HepG2 (cell line): ENCODE measurements around the gene RFX2. TPM values are rescaled to one million over a fixed set of nuclear protein-coding genes. Genes with fewer than 3 reads are reported as not detected.

Source experiments
- CENPT ChIP-seq: sonication (generic); formaldehyde crosslinking; IDR thresholded peaks from 2 replicates; pipeline ENCODE4 v1.8.0; 2022; ENCODE audit warnings: low read depth, mild to moderate bottlenecking, moderate library complexity, missing genetic modification reagents
- ELF3 ChIP-seq: IDR thresholded peaks from 2 replicates; pipeline ENCODE4 v1.6.1; 2016; ENCODE audit warnings: missing genetic modification reagents, missing compliant biosample characterization
- EP300 ChIP-seq, 3 experiments: sonication (generic) in 1 of 3; formaldehyde crosslinking in 1 of 3; IDR thresholded peaks; 2 replicates each; pipeline versions ENCODE4 v1.5.1 to v1.6.1; 2011 to 2020; ENCODE audit warnings: low read depth in 2 of 3, low read length in 2 of 3, borderline replicate concordance in 1 of 3, improper control_type of control experiment in 1 of 3, mild to moderate bottlenecking in 1 of 3, missing genetic modification reagents in 1 of 3, moderate library complexity in 1 of 3
- GPN1 ChIP-seq: sonication (generic); formaldehyde crosslinking; IDR thresholded peaks from 2 replicates; pipeline ENCODE4 v1.5.1; 2020; ENCODE audit warnings: missing genetic modification reagents, borderline replicate concordance
- KAT8 ChIP-seq: IDR thresholded peaks from 2 replicates; pipeline ENCODE4 v1.6.1; 2016; ENCODE audit warnings: missing genetic modification reagents, missing compliant biosample characterization
- KLF11 ChIP-seq: IDR thresholded peaks from 2 replicates; pipeline ENCODE4 v1.6.1; 2016; ENCODE audit warnings: missing compliant biosample characterization
- KLF16 ChIP-seq, 2 experiments: sonication (generic) in 1 of 2; formaldehyde crosslinking in 1 of 2; IDR thresholded peaks; 2 replicates each; pipeline versions ENCODE4 v1.6.1 to v1.8.0; 2016 to 2023; ENCODE audit warnings: missing genetic modification reagents in 2 of 2, missing compliant biosample characterization in 1 of 2
- LCORL ChIP-seq, 2 experiments: fragments of 450-650 bp in 1 of 2; sonication (generic) in 1 of 2; formaldehyde crosslinking in 1 of 2; IDR thresholded peaks; 2 replicates each; pipeline versions ENCODE4 v1.5.0 to v1.6.1; 2017 to 2020; ENCODE audit warnings: antibody characterized with exemption in 1 of 2, missing genetic modification reagents in 1 of 2
- NPAS2 ChIP-seq: sonication (generic); formaldehyde crosslinking; IDR thresholded peaks from 2 replicates; pipeline ENCODE4 v1.8.0; 2022; ENCODE audit warnings: mild to moderate bottlenecking, missing genetic modification reagents, borderline replicate concordance
- POLR2G ChIP-seq: fragments of 200-400 bp; formaldehyde crosslinking; IDR thresholded peaks from 2 replicates; pipeline ENCODE4 v1.6.1; 2018; ENCODE audit warnings: mild to moderate bottlenecking, low read depth, low read length, moderate library complexity
- SALL1 ChIP-seq: sonication (generic); formaldehyde crosslinking; IDR thresholded peaks from 2 replicates; pipeline ENCODE4 v1.8.0; 2022; ENCODE audit warnings: mild to moderate bottlenecking, missing genetic modification reagents
- SIN3A ChIP-seq: IDR thresholded peaks from 2 replicates; pipeline ENCODE4 v1.6.1; 2011; ENCODE audit warnings: low read depth, mild to moderate bottlenecking, control low read depth, low read length, borderline replicate concordance
- ZBTB25 ChIP-seq: IDR thresholded peaks from 2 replicates; pipeline ENCODE4 v1.6.1; 2018; ENCODE audit warnings: missing genetic modification reagents
- ZBTB38 ChIP-seq: sonication (generic); formaldehyde crosslinking; IDR thresholded peaks from 2 replicates; pipeline ENCODE4 v1.5.1; 2020; ENCODE audit warnings: mild to moderate bottlenecking, missing genetic modification reagents
- ZNF12 ChIP-seq: sonication (generic); formaldehyde crosslinking; IDR thresholded peaks from 2 replicates; pipeline ENCODE4 v1.5.0; 2020; ENCODE audit warnings: missing genetic modification reagents
- ZNF232 ChIP-seq: sonication (generic); formaldehyde crosslinking; IDR thresholded peaks from 2 replicates; pipeline ENCODE4 v1.4.0; 2020; ENCODE audit warnings: missing genetic modification reagents, borderline replicate concordance
- ZNF343 ChIP-seq: sonication (generic); formaldehyde crosslinking; IDR thresholded peaks from 2 replicates; pipeline ENCODE4 v1.4.0; 2020; ENCODE audit warnings: mild to moderate bottlenecking, missing genetic modification reagents
- ZNF512B ChIP-seq: sonication (generic); formaldehyde crosslinking; IDR thresholded peaks from 2 replicates; pipeline ENCODE4 v1.5.1; 2020; ENCODE audit warnings: missing genetic modification reagents, mild to moderate bottlenecking, borderline replicate concordance
- ZNF569 ChIP-seq: sonication (generic); formaldehyde crosslinking; IDR thresholded peaks from 2 replicates; pipeline ENCODE4 v1.5.0; 2020; ENCODE audit warnings: mild to moderate bottlenecking, missing genetic modification reagents, moderate library complexity, borderline replicate concordance
- ZNF75D ChIP-seq: sonication (generic); formaldehyde crosslinking; IDR thresholded peaks from 2 replicates; pipeline ENCODE4 v1.8.1; 2023; ENCODE audit warnings: missing genetic modification reagents, mild to moderate bottlenecking, borderline replicate concordance
- polyA plus RNA-seq, 8 experiments: library from polyadenylated mRNA; depleted of rRNA in 3 of 8; stranded (reverse) in 7 of 8; unstranded in 1 of 8; fragments of >200 nt; fragmentation: Illumina TruSeq in 4 of 8; extraction: Trizol in 4 of 8; gene quantifications; 2 replicates each; pipeline versions ENCODE4 v1.2.1 to v1.2.3, GENCODE V29; 2011 to 2016; ENCODE audit warnings: low read depth in 4 of 8, missing spikeins in 1 of 8, mixed read lengths in 1 of 8; ENCODE audit not compliant: insufficient read depth in 1 of 8
- total RNA-seq, 5 experiments: library from RNA; depleted of rRNA; stranded (reverse); fragments of >200 nt; fragmentation: Illumina TruSeq; extraction: Trizol; gene quantifications; 2 replicates each; pipeline ENCODE4 v1.2.3, GENCODE V29; 2016; ENCODE audit warnings: low read depth in 1 of 5
- TF ChIP-seq, protein P1 (sequence below): sonication (generic); formaldehyde crosslinking; conservative IDR thresholded peaks from 2 replicates; pipeline ENCODE4 v1.4.0; 2020; ENCODE audit warnings: missing genetic modification reagents
- TF ChIP-seq, protein P2 (sequence below): sonication (generic); formaldehyde crosslinking; IDR thresholded peaks from 2 replicates; pipeline ENCODE4 v1.8.1; 2023; ENCODE audit warnings: missing genetic modification reagents, inconsistent platforms, borderline replicate concordance

The RFX2 gene
- total and polyA plus RNA-seq, 2 of the 13 experiments (the other 11 are each of a cell fraction or from before 2014, with no cell fraction given) = 2.8 to 3.3 TPM

DNA sequence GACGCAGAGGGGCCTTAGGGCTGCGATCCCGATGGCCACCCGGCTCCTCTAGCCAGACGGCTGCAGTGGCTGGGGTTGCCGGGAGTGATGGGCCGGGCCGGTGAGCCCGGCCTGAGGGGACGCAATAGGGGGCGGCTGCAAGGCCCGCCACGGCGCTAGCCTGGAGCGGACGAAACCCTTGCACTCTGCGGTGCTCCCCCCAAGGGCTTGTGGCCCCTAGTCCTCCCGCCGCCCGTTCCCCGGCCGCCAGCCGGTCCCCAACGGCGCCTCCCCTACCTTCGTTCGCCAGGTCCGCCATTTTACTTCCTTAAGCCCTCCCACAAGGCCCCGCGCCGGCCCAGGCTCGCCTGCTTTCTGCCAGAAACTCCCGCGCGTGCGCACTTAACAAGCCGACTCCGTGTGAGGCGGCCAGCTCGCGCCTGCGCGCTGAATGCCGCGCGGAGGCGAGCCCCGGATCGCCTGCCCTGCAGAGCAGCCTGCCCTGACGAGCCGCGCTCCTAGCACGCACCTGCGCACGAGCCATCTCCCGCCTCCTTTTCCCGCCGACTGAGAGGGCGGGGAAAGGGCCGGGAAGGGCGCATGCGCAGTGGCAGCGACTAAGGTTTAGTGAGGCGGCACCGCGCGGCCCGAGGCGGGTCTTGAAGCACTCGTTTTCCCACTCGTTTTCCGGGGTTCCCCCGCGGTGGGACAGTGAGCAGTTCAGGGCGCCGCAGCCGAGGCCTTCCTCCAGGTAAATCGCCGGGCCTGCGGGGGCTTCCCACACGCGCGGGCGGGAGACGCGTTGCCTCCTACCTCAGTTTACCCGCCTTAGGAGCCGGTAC is 132.3 kb downstream of the RFX2 start, which contains the start of gene RANBP3 (continued):
- TF ChIP-seq, protein P1, sequence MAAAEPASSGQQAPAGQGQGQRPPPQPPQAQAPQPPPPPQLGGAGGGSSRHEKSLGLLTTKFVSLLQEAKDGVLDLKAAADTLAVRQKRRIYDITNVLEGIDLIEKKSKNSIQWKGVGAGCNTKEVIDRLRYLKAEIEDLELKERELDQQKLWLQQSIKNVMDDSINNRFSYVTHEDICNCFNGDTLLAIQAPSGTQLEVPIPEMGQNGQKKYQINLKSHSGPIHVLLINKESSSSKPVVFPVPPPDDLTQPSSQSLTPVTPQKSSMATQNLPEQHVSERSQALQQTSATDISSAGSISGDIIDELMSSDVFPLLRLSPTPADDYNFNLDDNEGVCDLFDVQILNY (CRISPR knock-in tag) = peak; percentile 98
- TF ChIP-seq KLF11 (peak; percentile 100), POLR2G (peak; percentile 71), ZNF569 (CRISPR knock-in tag) (peak; percentile 98; the same call in 1 of the 2 replicates), ZNF232 (CRISPR knock-in tag) (peak; percentile 100), LCORL (IDR thresholded peaks at IDR 0.05) (no peak), LCORL (CRISPR knock-in tag; IDR thresholded peaks at IDR 0.05) (peak; percentile 96), SALL1 (CRISPR knock-in tag) (peak; percentile 100), SIN3A (peak; percentile 33; the same call in 1 of the 2 replicates), ZBTB38 (CRISPR knock-in tag) (peak; percentile 100), KLF16 (CRISPR knock-in tag; IDR thresholded peaks at IDR 0.05) (peak; percentile 95 to 100), ZNF12 (CRISPR knock-in tag) (peak; percentile 93), ZBTB25 (peak; percentile 97), ELF3 (CRISPR knock-in tag) (peak; percentile 99), KAT8 (CRISPR knock-in tag) (peak; percentile 94), EP300 (IDR thresholded peaks at IDR 0.05; ENCODE audit: low read depth in 2 of 2, low read length in 2 of 2) (no peak; a peak in 1 of 4 replicates), EP300 (CRISPR knock-in tag; IDR thresholded peaks at IDR 0.05; ENCODE audit: borderline replicate concordance) (peak; percentile 95), CENPT (CRISPR knock-in tag) (peak; percentile 100), NPAS2 (no peak), ZNF343 (CRISPR knock-in tag) (peak; percentile 100), ZNF75D (CRISPR knock-in tag) (peak; percentile 99), GPN1 (CRISPR knock-in tag) (peak; percentile 97), ZNF512B (no peak; the same call in 1 of the 2 replicates)
- TF ChIP-seq, protein P2, sequence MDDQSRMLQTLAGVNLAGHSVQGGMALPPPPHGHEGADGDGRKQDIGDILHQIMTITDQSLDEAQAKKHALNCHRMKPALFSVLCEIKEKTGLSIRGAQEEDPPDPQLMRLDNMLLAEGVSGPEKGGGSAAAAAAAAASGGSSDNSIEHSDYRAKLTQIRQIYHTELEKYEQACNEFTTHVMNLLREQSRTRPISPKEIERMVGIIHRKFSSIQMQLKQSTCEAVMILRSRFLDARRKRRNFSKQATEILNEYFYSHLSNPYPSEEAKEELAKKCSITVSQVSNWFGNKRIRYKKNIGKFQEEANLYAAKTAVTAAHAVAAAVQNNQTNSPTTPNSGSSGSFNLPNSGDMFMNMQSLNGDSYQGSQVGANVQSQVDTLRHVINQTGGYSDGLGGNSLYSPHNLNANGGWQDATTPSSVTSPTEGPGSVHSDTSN (CRISPR knock-in tag) = peak; percentile 99
